ENCODE measurements around the gene MVB12B.
A peak's percentile ranks its signal among the peaks of the same experiment; 100 is the strongest.

The MVB12B gene

DNA sequence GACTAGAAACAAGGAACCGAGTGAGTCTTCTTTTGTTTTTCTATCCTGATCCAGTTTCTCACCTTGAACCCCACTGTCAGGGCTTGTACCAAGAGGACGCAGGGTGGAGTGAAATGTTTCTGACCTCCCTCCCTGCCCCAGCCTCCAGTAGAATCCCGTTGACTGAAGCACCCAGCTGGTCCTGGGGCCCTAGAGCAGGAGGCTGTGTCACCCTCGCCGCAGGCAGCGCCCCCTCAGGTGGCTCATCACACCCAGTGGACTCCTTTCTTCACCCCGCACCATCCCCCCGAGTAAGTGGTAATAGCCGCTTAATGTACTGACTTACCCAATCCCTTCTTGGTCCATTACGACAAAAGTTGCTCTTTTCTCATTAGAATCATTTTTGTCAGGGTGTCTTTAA, 53.8 kb downstream of the MVB12B start:
- DNase-seq: no peak

DNA sequence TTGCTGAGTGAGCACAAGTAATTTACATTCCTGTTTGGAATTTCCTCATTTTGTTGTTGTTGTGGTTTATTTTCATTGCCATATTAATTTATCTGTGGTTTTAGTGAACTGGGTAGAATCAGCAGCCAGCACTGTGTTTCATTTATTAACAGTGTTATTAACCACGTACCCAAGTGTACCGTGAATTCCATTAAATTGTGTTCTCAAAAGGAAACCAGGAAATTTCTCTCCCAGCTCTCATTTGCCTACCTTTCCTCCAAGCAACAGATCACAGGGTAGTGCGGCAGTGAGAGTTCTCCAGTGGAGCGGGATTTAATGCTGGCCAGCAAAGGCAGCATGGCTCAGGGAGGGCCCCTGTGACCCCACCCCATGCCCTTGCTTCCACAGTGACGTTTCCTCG, 54.6 kb downstream of the MVB12B start:
- DNase-seq: no peak

DNA sequence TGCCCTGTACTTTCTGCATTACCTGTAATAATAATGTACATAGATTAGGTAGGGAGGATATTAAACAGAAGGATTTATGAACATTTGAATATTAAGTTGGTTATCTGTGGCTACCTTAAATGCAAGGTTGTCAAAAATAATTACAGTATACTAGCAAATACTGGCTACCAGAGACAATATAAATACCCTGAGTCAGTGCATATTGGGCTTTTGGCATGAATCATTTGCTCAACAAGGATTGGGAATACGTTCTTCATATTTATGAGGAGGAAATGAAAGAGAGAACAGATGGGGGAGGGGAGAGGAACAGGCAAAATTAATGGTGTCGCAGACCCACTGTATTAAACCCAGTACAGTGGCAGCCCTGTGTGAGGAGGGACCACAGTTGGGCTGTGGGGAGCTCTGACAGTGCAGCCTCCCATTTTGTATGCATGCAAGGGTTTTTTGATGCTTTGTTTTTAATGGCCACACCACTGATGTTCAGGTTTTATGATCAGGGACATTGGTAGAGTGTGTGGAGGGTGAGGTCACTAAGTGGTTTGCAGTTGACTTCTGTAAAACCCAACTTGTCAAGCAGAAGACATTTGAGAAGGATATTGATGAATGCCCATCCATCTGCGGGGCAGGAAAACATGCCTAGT, 56.9 kb downstream of the MVB12B start:
- no peak for DNase-seq

DNA sequence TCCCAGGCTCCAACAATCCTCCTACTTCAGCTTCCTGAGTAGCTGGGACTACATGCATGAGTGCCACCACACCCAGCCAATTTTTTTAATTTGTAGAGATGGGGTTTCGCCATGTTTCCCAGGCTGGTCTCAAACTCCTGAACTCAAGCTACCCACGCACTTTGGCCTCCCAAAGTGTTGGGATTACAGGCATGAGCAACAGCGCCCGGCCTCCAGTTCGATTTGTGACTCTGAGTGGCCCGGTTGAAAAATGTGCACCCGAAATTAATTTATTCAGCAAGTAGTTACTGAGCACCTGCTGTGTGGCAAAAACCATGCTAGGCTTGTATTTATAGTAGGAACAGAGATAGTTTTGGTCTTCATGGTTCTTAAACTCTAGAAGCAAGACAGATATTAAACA, 58.3 kb downstream of the MVB12B start:
- DNase-seq: no peak

DNA sequence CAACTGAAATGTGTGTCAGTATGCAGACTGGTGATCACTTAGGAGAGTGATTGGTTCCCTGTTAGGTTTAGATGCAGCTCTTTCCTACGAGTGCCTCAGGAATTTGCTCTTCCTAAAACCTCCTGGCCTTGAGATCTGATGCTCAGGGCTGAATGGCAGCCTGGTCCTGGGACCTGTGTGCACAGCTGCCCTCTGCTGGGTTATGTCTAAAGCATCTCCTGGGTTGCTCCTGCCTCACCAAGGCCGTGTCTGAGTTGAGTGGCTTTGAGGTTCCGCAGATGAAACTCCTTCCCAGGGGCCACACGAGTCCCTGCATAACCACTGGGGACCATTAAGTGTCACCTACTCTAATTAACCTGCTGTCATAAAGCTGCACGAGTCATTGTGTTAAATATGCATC, 59.5 kb downstream of the MVB12B start:
- peak in 34 of 56 donors; percentile 23 to 77 (median 52) for DNase-seq

DNA sequence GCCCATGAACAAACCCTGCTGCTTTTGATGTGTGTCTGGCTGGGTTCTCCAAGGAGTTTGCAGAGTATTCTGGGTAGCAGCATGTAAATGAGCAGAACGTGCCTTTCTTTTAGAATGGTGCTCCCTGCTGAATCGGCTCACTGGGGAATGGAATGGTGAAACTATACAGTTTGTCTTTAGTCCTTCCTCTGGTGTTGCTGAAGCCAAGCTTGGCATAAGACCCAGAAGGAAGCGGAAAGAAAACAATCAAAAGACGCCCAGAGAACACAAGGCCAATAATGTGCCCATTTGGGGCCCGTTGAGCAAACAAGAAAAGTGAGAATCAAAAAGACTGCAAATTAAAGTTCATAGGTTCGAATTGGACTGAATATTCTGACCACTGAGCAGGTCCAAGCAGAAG, 60.1 kb downstream of the MVB12B start:
- no peak for DNase-seq

DNA sequence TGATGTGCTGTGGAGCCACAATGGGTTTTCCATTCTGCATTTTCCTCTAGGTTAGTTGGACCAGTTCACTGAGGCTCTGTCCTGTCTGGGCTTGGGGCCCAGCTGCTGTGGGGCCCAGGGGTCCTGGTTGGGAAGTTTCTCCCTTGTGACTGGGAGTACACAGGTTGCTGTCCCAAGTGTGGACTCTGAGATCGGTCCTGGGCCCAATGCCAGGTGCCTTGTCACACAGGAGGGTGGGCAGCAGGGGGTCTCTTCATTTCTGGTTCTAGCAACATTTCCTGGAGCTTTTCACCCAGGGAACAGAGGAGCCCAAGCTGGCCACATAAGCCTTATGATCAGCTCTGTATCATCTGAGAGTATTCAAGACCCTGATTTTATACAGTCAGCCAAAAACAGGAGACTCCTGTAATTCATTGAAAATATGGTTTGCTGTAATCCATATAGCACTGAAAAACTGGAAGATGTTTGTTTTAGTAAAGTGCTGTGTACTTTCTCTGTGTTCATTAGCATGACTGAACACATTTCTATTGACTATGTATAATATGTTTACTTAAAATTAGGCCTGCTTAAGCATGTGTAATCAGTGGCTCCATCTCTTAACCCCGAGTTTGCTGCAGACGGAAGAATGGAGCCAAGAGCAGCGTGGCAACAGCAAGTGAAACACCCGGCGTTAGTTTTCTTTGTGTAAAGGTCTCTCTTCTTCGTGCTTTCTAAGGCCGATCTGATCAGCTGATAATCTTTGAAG, 62.5 kb downstream of the MVB12B start:
- DNase-seq: no peak

DNA sequence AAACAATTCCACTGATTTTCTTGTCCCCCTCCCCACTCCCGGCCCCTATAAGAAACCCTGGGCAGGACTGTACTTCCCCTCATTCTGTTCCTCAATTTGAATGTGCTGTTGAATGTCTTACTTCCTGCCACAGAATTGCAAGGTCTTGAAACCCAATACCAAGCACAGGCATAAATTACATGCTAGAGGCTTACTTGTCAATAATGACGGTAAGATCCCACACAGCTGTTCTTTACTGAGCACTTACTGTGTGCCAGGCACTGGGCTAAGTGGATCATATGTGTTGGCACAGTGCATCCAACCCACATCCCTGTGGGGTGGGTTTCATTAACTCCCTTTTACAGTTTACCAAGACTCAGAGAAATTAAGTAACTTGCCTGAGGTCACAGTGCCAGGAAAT, 63.4 kb downstream of the MVB12B start:
- no peak for DNase-seq

DNA sequence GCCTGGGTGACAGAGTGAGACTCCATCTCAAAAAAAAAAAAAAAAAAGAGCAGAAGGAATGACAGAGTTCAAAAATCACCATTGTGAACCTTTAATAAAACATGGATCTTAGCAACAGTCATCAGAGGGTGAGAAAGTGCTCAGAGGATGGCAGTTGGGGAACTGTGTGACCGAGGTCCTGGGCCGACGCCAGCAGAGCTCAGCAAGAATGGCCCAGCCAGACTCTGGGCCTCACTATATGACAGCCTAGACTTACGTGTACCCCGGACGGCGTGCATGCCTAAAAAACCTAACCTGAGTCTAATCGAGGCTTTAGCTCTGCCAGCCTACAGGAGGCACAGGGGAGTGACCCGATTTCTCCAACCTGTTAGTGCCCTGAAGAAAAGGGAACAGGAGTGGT, 64.3 kb downstream of the MVB12B start:
- DNase-seq: no peak

DNA sequence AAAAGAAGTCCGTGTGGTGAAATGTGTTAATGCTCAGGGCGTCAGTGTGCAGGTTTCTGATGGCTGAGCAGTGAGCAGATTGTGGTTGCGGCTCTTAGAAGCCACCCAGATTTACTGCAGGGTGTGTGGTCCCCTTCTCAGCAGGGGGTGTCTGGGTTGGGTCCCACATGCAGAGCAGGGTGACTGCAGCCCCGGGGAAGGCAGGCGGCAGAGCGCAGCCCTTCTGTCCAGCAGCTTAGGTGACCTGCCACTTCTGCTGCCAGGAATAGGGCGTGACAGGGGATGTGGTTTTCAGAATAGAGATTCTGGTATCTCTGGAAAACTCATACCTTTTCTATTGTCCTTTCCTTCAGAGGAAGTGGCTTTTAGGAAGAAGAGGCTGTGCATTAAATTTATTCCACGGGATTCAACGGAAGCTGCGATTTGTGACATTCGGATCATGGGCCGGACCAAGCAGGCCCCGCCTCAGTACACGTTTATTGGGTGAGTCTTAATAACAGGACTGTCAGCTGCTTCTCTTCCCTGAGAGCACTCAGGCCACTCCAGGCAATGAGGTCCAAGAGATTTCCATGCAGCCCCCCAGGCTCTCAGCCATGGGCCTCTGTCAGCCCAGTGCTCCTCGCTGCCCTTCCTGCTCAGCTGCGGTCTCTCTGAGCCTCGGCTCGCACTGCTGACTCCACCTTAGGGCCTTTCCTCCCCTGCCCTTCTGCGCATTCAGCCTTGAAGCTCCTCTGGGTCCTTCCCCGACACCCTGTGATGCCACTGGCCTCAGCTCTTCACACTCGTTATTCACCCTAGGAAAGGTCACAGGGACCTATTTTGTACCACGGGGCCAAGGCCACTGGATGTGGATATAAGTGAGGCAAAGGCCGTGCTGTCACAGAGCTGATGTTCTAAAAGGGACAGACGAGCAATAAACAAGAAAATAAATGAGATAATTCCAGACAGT, 65.4 kb downstream of the MVB12B start:
- no peak for DNase-seq

DNA sequence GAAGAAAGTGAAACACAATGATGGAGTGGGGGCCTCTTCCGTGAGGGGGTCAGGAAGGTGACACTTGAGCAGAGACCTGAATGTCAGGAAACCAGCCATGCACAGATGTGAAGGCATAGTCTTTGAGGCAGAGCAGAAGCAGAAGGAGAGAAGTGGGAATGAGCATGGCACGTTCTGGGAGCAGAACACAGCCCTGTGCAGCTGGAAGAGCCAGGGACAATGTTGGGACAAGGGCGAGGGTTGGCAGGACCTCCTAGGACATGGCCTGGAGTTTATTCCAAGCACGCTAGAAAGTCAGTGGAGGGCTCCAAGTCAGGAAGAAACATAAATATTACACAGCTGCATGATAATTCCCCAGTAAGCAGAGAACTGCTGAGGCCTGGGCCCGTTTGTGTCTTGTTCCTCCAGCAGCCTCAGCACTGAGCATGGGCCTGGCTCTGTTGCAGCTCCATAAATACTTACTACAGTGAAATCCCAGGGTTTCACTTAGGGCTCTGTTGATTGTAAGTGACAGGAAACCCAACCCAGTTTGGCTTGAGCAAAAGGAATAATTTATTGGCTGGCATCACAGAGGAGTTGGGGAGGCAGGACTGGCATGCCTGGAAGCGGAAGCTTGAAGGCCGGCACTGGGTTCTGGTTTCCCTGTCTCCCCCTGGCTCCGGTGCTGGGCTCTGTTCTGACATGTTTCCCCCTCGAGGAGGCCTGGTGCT, 66.2 kb downstream of the MVB12B start:
- DNase-seq: peak in 2 of 56 donors; percentile 23 to 41

DNA sequence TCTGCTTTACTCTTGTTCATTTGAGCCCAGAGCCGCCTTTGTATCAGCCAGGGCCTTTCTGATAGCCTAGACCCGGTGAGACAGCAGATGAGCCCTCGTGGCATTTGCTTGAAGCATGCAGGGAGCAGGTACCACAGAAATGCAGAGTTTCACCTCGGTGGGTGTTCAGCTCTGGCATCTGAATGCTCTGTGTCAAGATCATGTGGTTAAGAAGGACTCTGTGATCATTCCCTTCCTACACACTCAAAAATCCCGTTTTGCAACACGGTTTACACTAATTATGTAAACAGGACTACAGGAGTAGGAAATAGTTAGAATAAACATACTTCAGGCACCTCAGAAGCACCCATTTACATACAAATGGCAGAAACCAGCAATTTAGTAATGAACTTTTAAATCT, 67.2 kb downstream of the MVB12B start:
- DNase-seq: no peak

DNA sequence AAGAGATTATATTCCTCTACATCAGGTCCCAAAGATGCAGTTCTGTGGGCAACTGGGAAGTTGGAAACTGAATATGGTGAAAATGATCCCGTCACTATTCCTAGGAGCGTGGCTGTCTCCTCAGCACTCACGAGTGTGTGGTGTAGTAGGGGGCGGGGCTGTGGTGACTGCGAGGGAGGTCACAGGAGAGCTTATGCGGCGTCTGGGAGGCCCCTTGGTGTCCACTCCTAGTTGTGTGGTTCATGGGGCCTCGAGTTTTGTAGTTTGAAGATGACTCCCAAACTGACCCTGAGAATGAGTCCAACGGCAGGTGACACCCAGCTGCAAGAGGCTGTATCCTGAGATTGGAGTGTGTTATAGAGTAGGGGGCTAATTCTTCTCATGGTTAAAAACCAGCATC, 68.2 kb downstream of the MVB12B start:
- DNase-seq: no peak

DNA sequence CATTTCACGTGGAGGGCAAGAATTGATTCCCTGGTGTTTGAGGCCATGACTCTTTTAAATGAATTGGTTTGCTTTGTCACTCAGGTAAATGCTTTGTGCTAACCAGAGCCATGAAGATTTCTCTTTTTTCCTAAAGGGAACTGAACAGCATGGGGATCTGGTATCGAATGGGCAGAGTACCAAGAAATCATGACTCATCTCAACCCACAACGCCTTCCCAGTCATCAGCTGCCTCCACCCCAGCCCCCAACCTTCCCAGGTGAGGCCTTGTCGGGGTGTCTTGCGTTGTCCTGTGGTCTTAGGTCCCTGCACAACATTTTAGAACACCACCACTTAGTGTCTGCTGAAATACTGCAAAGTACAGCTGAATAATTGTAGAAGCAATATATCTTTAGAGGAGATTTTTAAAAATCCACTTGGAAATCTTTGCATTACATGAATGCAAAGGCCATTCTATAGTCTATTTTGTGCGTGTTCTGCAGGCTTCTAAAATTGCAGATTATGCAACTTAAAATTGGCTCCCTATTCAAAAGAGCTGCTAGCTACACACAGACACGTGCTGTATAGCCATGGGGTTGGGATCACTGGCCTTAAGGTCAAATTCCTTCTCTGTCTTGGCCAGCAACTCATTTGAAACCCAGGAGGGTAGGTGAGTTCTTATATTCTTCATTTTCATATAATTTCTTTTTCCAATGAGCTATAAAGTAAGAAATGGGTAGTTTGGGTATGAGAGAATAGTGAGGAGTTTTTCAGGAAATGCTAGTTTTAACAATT, 69.0 kb downstream of the MVB12B start:
- peak in 2 of 56 donors; percentile 17 to 26 for DNase-seq

DNA sequence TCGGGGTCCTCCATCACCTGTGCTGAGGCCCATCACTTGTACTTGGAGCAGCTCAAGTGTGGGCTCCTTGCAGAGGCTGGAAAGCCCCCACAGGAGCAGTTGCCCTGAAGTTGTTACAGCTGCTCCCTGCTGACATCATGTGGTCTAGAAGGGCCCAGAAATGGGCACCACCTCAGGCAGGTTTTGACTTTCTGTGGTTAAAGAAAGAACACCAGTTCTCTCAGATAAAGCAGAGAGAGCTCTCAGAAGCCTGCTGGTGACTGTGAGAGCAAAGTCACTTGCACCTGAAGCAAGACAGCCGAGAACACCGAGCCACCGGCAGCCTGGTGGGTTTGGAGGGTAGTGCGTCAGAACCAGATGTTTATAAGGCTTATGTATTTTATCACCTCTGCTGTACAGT, 70.4 kb downstream of the MVB12B start:
- DNase-seq: no peak

DNA sequence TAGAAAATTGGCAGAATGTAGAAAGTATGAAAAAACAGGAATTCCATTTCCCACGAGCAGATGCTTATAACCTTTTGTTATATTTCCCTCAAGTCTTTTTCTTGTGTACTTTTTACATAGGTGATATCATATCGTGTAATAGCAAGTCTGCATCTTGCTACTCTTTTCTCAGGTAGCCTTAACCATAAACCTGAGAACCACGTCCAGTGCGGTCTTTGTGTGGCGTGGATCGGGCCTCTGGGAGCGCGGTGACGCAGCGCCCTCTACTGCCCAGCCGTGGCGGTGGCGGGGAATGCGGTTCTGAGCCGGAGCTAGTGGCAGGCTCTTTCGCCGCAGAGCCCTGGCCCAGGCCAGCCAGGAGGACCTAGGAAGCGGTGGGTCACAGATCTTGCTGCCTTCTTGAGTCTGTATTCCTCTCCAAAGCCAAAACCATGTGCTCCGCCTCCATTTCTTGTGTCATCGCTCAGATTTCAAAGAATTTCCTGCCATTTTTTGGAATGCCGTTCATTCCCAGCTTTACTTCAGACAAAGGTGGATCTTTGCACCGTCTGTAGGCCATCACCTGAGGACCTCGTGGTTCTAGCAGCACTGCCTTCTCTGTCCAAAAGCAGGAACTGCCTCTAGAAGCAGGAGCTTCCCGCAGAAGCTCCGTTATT, 71.9 kb downstream of the MVB12B start:
- DNase-seq: peak in 52 of 56 donors; percentile 32 to 90 (median 73)

DNA sequence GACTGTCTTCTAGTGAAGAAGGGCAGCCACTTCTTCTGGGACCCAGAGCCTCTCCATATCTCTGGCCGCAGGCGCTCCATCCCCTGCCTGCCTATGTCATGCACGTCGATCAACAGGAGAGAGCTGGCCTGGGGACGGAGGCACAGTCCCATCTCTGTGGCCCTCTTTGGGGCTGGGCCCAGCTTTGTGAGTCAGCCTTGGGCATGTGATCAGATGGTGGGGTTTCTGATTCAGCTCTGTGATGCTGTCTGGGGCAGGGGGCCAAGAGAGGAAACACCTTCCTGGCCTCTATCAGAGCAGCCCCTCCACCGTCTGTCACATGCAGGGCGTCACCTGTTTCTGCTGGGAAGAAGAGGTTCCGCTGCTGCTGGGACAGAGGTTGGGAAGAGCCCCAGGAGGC, 72.6 kb downstream of the MVB12B start:
- peak in 20 of 56 donors; percentile 22 to 88 (median 44) for DNase-seq

DNA sequence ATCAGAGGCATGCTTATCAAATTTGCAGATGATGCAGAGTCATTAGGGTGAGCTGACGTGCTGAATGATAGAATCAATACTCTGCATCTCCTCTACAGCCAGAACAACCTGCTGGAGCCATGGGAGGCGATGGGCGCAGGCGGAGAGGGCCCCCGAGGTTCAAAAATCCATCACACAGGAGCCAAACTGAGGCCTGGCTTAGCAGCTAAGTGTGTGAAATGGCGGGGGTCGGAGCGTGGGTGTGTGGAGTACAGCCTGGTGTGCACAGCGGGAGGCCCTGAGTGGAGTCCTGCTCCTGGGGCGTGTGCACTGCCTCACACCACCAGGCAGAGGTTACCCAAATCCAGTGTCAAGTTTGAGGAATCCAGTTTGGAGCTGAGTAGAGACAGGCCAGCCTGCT, 73.2 kb downstream of the MVB12B start:
- no peak for DNase-seq

DNA sequence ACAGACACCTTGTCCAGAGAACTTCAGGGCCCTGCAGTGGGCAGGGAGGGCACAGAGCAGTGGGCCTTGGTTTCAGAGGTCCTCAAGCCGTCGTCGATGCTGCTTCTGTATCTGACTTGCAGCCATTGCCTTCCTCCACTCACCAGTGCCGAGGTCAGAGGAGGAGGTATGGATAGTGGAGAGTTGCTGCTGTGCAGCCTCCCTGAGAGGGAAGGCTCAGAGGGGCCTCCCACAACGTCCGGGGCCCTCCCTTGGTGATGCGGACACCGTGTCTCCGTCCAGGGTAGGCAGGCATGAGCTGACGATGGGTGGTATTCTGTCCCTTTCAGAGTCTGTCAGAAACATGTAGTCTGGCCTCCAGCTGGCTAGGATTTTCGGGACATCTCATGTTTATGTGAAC, 73.9 kb downstream of the MVB12B start:
- DNase-seq: no peak

DNA sequence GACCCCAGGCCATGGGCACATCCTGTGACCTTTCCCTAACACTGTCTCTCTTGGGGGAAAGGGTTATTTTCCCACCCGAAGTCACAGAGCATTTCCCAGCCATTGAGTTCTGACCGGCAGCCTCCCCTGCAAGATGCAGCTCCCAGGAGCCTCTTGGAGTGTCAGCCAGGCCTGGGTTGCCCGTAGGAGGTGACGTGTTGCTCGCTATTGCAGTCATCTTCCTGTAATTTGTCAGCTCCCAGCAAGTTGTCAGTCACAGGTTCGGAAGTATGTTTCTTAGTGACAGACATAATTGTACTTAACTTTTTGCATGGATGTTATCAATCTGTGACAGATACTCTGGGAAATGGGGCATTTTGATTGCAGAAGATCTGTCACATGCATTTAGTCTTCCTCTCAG, 74.5 kb downstream of the MVB12B start:
- peak in 15 of 56 donors; percentile 23 to 59 (median 37) for DNase-seq
